NCI-H345 treated with DMSO at 0.1 percent for 48 hours (cell line): ENCODE results near the gene CXCR5.

ENCODE experiments used
- DNase-seq: peaks from one replicate; lab custom pipeline; 2025; ENCODE audit not compliant: unreplicated experiment; lab: John Stamatoyannopoulos, UW

CXCR5 gene

DNA sequence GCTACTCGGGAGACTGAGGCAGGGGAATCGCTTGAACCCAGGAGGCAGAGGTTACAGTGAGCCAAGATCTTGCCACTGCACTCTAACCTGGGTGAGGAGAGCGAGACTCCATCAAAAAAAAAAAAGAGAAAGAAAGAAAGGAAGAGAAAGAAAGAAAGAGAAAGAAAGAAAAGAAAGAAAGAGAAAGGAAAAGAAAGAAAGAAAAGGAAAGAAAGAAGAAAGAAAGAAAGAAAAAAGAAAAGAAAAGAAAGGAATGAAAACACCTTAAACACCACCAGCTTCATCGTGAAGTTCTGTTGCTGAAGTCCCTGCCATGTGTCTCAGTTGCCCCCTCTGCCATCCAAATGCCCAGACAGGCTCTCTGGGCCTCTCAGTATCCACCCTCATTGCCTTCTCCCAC, 9.9 kb upstream of the CXCR5 start:
- no peak for DNase-seq

DNA sequence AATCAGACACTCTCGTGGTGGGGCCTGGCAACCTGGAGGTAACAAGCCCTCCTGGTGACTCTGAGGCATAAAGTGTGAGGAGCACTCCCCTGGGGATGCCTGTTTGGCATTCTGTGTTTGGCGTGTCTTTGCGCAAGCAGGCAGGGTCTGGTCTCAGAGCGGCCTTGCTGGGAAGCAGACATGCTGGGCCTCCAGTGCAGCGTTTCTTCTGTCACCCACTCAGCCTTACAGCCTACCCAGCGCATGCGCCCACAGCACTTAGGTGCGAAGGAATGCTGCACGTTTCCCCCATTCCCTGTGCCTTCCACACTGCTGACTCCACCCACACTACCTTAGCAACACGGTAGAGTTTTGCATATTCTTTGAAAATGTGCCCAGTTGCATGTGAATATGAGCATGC, 7.4 kb upstream of the CXCR5 start:
- DNase-seq: no peak

DNA sequence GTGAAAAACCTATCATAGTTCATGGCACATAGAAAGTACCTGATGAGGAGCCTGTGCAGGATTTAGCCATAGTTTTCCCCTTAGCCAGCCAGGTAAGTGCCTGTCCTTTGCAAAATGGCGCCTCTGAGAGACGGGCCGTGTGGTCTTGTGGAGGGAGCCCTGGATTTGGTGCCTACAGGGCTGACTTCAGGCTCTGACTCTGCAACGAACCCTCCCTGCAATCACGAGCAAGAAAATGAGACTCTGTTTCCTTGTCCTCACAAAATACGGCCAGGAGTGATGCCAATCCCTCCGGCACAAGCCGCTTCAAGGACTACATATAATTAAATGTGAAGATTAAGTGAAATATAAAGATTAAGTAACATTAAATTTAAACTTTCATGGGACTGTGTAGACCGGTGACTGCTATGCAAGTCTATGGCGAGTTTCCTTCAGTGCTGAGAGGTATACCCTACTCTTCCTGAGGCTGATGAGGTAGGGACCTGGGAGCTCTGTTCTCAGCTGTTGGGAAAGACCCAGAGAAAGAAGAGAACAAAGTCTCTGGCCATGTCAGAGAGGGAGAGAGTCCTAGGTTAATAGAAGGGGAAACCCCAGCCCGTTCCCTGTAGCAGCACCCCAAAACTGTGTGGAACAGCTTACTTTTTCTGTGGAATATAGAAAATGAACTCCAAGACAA, 6.1 kb upstream of the CXCR5 start:
- DNase-seq: no peak

DNA sequence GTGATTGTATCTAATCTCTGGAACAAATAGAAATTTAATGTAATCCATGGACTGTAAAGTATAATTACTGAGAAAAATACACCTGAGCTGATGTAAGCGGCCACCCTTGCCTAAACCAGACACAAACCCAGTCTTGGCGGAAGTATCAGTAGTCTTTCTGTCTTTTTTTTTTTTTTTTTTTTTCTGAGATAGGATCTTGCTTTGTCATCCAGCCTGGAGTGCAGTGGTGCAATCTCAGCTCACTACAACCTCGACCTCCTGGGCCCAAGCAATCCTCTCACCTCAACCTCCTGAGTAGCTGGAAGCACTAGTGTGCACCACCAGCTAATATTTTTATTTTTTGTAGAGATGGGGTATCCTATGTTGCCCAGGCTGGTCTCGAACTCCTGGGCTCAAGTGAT, 5.5 kb upstream of the CXCR5 start:
- DNase-seq: no peak

DNA sequence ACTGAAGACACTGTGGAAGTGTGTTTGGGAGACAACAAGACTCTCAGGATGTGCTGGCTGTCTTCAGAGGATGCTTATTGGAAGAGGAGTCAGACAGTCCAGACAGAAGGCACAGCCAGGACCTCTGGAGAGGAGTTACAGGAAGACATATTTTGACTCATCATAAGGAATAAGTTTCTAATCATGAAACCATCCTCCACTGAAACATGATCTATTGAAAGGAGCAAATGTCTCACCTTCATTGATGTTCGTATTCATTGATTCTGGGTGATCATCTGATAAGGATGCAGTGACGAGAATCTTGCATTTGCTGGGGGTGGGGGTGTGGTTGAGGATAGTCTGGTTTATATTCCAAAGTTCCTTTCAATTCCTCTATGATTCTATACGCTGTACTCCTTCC, 2.5 kb upstream of the CXCR5 start:
- no peak for DNase-seq

DNA sequence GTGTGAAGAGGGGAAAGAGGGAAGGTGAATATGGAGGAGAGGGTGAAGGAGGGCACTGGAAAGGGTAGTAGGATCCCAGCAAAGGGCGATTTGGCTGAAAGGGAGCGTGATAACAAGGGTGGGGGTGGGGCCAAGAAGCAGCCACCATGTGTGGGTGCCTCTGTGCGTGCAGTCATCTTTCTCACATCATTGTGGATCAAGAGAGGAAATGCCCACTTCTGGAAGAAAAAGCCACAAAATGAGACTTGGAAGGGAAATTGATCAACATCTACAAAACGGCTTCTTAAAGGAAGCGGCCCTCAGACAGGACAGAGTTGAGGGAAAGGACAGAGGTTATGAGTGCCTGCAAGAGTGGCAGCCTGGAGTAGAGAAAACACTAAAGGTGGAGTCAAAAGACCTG, 1.2 kb upstream of the CXCR5 start:
- no peak for DNase-seq

DNA sequence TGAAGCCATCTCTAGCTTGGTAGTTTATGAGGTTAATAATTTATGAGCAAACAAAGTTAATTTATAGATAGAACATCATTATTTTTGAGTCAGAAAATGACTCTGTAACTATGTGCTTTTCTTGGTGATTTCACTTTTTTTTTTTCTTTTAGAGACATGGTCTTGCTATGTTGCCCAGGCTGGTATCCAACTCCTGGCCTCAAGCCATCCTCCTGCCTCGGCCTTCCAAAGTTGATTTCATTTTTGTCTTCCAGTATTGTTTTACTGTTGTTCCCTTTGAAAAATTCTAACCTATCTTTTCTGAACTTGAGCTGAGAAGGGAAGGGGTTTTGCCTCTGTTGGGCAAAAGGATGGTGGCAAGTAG, 706 bp upstream of the CXCR5 start:
- no peak for DNase-seq

DNA sequence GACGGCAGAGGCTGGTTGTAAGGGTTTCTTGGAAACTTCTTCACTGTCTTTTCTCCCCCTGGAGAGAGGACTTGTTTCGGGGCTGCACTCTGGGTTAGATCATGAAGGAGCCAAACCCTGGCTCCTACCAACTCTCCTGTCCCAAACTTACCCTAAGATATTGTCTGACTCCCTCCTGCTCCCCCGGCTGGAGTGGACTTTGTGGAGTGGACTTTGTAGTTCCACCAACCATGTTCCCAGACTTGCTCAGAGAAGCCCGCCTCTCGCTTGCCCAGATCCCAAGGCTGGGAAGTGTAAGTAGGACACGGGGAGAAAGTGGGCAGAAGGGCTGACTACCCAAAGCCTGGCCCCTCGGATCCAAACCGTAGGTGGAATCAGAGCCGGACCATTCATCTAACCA, 1.2 kb downstream of the CXCR5 start:
- no peak for DNase-seq

DNA sequence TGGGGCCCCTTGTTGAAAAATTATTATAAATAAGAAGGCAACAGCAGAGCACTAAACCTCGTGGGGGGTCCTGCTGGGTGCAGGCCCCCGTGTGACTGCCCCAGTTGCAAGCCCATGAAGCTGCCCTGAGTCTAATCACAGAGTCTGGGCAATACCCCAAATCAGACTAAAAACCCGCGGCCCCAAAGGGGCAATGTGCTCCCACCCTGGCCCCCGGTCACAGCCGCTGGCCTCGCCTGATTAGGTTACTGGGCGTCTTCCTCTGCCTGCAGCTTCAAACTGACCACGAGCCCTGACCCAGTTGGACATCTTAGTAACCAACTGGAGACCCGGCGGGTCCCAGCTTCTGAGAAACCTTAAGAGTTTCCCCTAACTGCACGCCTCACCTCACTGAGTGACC, 1.6 kb downstream of the CXCR5 start:
- no peak for DNase-seq

DNA sequence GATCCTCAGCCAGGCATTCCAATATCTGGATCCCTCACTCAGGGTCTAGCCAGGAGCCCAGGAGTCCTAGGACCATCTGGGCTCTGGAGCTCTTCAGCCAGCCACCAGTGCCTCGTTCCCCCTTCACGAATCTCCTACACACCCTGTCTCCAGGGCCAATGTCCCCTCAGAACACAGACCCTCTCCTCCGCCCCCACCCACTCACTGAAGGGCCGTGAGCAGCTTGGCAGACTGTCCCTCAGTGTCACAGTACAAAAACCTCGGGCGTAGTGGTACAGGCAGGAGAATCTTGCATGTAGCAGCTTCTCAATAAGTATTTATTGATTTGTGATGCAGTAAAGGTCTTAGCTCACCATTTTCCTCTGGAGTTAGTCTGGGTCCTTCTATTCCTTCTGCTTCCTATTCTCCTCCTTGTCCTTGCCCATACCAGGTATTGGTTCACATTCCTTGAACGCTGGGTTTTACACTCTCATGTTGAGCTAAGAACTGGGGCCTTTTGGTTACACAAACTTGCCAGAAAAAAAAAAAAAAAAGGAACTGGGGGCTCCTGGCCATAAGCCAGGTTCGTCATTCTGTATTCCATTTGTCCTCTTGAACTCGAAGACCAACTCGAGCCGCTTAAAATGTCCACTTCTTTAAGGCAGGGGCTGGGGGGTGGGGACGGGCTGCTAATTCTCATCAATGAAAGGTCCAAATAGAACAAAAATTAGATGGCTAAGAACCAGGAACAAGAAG, 2.3 kb downstream of the CXCR5 start:
- DNase-seq: no peak

DNA sequence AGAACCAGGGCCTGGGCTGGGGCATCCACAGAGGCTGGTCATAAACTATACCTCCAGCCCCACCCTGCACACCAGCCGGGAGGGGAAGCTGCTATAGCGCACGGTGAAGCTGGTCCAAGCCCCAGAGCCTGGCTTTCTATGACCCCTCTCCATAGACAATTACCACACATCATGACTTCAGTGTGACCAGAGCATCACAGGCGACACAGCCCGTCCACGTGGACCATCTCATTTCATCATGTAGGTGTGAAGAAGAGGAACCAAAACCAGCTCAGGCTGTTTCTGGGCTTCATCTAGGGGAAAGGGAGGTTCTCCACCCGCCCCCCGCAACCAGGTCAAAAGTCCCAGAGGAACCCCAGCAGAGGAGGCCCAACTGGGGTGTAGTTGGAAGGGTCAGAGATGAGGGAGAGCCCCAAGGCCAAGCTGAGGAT, 3.0 kb downstream of the CXCR5 start:
- no peak for DNase-seq

DNA sequence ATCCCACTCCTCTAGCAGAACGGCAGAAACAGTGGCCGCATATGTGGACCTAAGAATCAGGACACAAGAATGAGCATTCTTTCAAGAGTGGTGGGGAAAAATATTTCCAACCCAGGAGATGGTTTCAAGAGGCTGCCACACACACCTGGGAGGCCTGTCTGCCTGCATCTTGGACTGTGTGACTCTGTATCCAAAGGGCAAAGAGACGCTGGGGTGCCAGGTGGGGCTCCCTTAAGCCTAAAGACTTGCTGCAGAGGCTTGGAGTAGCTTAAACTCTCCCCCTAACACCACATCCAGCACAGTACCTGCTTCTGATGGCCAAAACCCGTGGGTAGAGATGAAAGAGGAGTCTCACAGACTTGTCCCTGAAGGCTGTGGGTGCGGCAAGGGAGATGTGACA, 3.5 kb downstream of the CXCR5 start:
- DNase-seq: no peak

DNA sequence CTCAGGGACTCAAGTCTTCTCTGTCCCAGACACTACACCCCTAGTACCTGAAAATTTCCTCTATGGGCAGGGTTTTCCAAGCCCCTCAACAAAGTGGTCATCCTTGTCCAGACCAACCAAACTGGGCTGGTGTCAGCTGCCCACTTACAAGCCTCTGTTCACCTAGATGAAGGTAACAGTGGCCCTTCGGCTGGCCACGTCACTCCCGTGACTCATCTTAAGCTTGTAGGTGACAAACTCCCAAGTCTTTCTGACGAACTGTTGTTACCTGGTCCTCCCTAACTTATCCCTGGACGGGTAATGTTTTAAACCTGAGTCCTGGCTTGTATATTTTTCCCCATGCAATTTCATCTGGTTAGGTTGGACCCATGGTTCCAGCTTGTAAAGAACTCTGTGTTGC, 4.7 kb downstream of the CXCR5 start:
- DNase-seq: no peak

DNA sequence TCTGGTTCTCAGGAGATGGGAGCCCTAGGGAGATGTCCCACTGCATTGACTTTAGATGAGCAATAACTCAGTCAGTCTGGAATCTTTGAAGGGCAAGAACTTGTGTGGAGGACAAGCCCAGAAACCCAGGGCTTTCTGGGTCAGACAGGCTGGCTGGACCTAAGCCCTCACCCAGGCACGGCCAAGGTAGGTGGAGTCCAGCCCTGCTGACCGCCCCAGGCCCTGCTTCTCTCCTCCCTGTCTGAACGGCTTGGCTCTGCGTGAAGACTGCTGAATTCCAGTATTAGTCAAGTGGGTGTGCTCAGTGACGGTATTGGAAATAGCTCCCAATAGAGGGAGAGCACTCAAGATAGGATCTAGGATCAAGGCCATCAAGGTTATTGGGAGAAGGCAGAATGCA, 6.1 kb downstream of the CXCR5 start:
- DNase-seq: no peak

DNA sequence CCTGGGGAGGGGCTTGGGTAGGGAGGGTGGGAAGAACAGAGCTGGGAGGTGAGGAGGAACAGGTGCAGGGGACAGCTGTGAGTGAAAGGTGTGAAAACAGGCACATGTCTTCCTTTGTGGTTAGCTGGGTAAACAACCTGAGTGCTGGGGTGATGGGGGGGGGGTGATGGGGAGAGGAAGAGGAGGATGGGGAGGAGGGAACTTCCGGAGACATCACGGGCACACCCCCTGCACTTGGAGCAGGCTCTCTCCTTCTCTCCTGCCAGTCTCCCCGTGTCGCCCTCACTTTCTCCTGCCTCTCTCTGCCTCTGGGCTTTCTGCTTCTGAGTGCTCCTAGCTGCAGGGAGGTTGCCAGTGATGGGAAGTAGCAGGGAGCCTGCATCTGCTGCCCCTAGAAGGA, 8.8 kb downstream of the CXCR5 start:
- DNase-seq: peak; percentile 13

DNA sequence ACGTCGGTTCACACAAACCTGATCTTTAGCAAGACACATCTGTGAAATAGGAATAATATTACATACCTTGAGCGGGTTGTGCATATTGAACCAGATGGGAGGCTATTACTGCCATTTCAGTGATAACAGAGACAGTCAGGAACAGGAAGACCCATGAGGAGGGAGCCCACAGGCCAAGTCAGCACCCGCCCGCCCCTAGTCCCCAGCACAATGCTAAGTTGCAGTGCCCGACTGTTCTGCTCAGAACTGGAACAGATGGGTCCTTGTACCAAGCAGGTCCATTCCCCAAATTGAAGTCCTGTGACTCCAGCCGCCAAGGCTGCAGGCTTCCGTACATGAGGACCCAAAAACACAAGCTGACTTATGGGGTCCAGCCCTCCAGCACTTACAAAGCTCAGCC, 9.3 kb downstream of the CXCR5 start:
- DNase-seq: no peak

DNA sequence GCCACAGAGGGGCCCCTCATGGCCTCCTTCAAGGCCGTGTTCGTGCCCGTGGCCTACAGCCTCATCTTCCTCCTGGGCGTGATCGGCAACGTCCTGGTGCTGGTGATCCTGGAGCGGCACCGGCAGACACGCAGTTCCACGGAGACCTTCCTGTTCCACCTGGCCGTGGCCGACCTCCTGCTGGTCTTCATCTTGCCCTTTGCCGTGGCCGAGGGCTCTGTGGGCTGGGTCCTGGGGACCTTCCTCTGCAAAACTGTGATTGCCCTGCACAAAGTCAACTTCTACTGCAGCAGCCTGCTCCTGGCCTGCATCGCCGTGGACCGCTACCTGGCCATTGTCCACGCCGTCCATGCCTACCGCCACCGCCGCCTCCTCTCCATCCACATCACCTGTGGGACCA, 10.0 kb downstream of the CXCR5 start:
- no peak for DNase-seq

DNA sequence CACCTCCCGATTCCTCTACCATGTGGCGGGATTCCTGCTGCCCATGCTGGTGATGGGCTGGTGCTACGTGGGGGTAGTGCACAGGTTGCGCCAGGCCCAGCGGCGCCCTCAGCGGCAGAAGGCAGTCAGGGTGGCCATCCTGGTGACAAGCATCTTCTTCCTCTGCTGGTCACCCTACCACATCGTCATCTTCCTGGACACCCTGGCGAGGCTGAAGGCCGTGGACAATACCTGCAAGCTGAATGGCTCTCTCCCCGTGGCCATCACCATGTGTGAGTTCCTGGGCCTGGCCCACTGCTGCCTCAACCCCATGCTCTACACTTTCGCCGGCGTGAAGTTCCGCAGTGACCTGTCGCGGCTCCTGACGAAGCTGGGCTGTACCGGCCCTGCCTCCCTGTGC, 10.5 kb downstream of the CXCR5 start:
- DNase-seq: no peak

DNA sequence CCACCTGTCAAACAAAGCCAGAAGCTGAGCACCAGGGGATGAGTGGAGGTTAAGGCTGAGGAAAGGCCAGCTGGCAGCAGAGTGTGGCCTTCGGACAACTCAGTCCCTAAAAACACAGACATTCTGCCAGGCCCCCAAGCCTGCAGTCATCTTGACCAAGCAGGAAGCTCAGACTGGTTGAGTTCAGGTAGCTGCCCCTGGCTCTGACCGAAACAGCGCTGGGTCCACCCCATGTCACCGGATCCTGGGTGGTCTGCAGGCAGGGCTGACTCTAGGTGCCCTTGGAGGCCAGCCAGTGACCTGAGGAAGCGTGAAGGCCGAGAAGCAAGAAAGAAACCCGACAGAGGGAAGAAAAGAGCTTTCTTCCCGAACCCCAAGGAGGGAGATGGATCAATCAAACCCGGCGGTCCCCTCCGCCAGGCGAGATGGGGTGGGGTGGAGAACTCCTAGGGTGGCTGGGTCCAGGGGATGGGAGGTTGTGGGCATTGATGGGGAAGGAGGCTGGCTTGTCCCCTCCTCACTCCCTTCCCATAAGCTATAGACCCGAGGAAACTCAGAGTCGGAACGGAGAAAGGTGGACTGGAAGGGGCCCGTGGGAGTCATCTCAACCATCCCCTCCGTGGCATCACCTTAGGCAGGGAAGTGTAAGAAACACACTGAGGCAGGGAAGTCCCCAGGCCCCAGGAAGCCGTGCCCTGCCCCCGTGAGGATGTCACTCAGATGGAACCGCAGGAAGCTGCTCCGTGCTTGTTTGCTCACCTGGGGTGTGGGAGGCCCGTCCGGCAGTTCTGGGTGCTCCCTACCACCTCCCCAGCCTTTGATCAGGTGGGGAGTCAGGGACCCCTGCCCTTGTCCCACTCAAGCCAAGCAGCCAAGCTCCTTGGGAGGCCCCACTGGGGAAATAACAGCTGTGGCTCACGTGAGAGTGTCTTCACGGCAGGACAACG, 11.7 kb downstream of the CXCR5 start:
- DNase-seq: no peak

DNA sequence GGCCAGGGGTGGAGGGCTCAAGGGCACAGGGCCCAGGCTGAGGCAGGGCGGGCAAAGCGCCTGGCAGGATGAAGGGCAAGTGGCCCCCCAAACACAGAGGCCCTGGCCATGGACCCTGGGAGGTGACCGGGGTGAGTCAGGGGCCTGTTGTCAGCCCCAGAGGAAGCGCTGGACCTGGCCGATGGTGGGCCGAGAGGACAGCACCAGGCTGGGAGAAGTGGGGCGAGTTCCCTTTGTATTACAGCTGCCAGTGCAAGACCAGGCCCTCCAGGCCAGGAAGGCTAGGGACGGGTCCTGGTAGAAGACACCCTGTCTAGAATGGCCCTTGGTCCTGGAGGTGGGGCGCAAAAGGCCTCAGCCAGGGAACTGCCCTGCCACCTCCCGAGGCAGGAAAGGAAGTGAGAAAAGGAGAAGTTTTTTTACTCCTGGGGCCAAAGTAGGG, 12.8 kb downstream of the CXCR5 start:
- no peak for DNase-seq

DNA sequence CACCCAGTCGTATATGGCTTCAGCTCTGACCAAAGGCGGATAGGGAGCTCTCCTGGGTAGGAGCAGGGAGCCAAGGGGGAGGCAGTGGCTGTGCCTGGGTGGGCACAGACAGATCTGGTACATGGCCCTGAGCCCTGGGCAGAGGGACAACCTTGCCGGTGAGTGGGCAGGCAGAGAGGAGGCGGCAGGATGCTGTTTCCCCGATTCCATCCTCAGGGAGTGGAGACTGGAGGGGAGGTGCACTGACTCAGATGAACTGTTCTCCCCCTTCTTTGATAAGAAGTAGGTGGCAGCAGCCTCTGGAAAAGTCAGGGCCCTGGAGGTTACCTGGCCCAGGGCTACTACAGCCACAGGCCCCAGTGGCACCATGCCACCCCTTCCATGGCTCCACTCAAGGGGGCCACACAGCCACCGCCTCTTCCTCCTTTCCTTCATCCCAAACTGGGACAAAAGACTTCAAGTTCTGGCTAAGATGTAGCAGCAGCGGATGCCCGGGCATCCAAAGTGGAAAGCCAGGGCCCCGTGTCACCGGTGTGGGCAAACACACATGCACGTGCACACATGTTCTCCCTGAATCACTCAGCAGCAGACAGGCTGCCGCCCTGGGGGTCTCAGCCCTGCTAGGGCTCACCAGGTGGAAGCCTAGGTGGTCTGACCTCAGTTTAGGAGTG, 13.4 kb downstream of the CXCR5 start:
- no peak for DNase-seq
